Activated CD8-positive, alpha-beta T cell treated with anti-CD3 and anti-CD28 coated beads for 36 hours (primary cell): ENCODE data around the gene CYYR1. TPM values are rescaled to one million over a fixed set of nuclear protein-coding genes. Genes with fewer than 3 reads are reported as not detected.

Experiments used
- ATAC-seq: fragments of 200-7000 bp; cut with Tn5 transposase; one replicate; pipeline ENCODE4 v1.10.0; 2021; ENCODE audit warnings: mild to moderate bottlenecking, moderate library complexity
- CTCF ChIA-PET: fragments of 350-600 bp; sonication (Branson Sonifier 250); formaldehyde crosslinking; loops from one replicate; lab custom pipeline; 2021; ENCODE audit warnings: antibody characterized with exemption; lab: Charles Lee
- POLR2A ChIA-PET: fragments of 350-600 bp; sonication (Branson Sonifier 250); formaldehyde crosslinking; loops from one replicate; lab custom pipeline; 2021; ENCODE audit warnings: antibody characterized with exemption; lab: Charles Lee
- DNase-seq: peaks from one replicate; pipeline ENCODE4 v3.0.0-alpha.2; 2020
- H3K27ac Mint-ChIP-seq: one replicate; pipeline ENCODE4 v1.8.0; 2021; ENCODE audit warnings: mild to moderate bottlenecking, mixed read lengths
- H3K27me3 Mint-ChIP-seq: one replicate; pipeline ENCODE4 v1.8.0; 2021; ENCODE audit warnings: mixed read lengths
- H3K36me3 Mint-ChIP-seq: one replicate; pipeline ENCODE4 v1.8.0; 2021; ENCODE audit warnings: low read depth, mixed read lengths
- H3K4me1 Mint-ChIP-seq: one replicate; pipeline ENCODE4 v1.8.0; 2021; ENCODE audit warnings: low read depth, mixed read lengths
- H3K4me3 Mint-ChIP-seq: one replicate; pipeline ENCODE4 v1.8.0; 2021; ENCODE audit warnings: mild to moderate bottlenecking, moderate library complexity, mixed read lengths
- H3K9me3 Mint-ChIP-seq: one replicate; pipeline ENCODE4 v1.8.0; 2021; ENCODE audit warnings: mixed read lengths
- intact Hi-C: fragments of 100-400 bp; cut with micrococcal nuclease; formaldehyde crosslinking; loops from one replicate; pipeline ENCODE4 v1.10.0; 2022
- total RNA-seq, 2 experiments: library from RNA; stranded (reverse); gene quantifications; one replicate each; pipeline ENCODE4 v1.2.3, GENCODE V29; 2021
- TF ChIP-seq, protein P1 (sequence below): fragments of 200-600 bp; IDR thresholded peaks from one replicate; pipeline ENCODE4 v1.8.0; 2022; ENCODE audit warnings: antibody characterized with exemption, mild to moderate bottlenecking

Gene CYYR1
- total RNA-seq, 2 experiments from 2014 or later = not detected

DNA sequence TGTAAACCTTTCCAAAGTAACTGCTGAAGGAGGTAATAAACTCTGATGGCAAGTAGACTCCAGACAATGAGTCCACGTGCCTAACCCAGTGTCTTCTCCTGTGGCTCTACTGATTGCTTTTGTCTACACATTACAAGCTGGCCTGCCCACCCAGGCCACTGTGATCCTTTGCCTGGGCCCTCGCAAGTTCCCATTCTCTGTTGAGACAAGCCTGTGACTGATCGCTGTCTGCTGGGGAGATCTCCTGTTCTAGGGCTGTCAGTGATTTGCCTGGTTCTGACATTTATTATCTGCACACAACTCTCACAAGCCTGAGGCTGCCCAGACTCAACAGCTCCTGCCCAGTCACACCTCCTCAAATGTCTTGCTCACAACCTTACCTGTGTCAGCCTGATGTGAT, 81.4 kb downstream of the CYYR1 start:
- TF ChIP-seq, protein P1, sequence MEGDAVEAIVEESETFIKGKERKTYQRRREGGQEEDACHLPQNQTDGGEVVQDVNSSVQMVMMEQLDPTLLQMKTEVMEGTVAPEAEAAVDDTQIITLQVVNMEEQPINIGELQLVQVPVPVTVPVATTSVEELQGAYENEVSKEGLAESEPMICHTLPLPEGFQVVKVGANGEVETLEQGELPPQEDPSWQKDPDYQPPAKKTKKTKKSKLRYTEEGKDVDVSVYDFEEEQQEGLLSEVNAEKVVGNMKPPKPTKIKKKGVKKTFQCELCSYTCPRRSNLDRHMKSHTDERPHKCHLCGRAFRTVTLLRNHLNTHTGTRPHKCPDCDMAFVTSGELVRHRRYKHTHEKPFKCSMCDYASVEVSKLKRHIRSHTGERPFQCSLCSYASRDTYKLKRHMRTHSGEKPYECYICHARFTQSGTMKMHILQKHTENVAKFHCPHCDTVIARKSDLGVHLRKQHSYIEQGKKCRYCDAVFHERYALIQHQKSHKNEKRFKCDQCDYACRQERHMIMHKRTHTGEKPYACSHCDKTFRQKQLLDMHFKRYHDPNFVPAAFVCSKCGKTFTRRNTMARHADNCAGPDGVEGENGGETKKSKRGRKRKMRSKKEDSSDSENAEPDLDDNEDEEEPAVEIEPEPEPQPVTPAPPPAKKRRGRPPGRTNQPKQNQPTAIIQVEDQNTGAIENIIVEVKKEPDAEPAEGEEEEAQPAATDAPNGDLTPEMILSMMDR = no peak
- no peaks in the 10 kb centered on the region for H3K36me3 Mint-ChIP-seq
- H3K9me3 Mint-ChIP-seq = no peaks in the 10 kb centered on the region
- ATAC-seq = no peak
- DNase-seq = no peak
- no peaks in the 10 kb centered on the region for H3K4me1 Mint-ChIP-seq
- CTCF ChIA-PET = no interaction called here
- no peaks in the 10 kb centered on the region for H3K27me3 Mint-ChIP-seq
- intact Hi-C loops = no loop called here
- POLR2A ChIA-PET = no interaction called here
- H3K4me3 Mint-ChIP-seq = no peak overlapping the region
- H3K27ac Mint-ChIP-seq = no peak overlapping the region

DNA sequence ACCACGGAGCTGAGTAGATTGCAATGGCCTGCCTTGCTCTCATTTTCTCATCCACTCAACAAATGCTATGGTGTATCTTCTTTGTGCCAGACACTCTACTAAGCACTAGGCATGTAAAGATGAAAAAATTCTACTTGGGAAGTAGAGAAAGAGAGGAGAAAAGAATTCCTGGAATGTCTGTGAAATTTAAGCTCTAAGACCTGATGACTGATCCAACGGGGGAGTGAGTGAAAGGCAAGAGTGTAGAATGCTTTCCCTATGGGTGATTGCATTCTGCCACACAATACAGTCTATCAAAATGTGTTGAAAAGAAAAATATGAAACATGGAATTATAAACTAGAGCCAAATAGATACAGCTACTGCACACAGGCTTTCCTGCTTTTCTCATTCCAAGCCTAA, 82.3 kb downstream of the CYYR1 start:
- DNase-seq (no peak), ATAC-seq (no peak)
- intact Hi-C loops = no loop called here
- no peaks in the 10 kb centered on the region for H3K9me3 Mint-ChIP-seq
- ChIA-PET CTCF (no interaction called here), POLR2A (no interaction called here)
- no peaks in the 10 kb centered on the region for H3K27me3 Mint-ChIP-seq
- H3K36me3 Mint-ChIP-seq = no peaks in the 10 kb centered on the region
- H3K4me1 Mint-ChIP-seq = no peaks in the 10 kb centered on the region
- no peak overlapping the region for H3K4me3 Mint-ChIP-seq
- H3K27ac Mint-ChIP-seq = no peak overlapping the region
- TF ChIP-seq, protein P1 = no peak

DNA sequence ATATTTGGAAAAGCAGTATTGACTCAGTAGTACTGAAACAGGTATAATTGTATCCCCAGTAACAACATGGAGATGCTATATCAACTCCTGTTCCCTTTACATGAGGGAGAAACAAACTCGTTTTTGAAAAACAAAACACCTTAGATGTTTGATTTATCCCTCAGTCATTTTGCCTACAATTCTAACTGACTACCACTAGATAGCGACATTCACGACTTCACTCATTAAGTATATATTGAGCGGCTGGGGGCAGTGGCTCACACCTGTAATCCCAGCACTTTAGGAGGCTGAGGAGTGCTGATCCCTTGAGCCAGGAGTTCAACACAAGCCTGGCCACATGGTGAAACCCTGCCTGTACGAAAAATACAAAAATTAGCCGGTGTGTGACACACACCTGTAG, 83.3 kb downstream of the CYYR1 start:
- H3K4me3 Mint-ChIP-seq = no peak overlapping the region
- intact Hi-C loops = no loop called here
- ChIA-PET POLR2A (no interaction called here), CTCF (no interaction called here)
- no peak overlapping the region for H3K27ac Mint-ChIP-seq
- H3K27me3 Mint-ChIP-seq = no peaks in the 10 kb centered on the region
- no peak for ATAC-seq
- TF ChIP-seq, protein P1 = no peak
- DNase-seq = no peak
- no peaks in the 10 kb centered on the region for H3K4me1 Mint-ChIP-seq
- H3K9me3 Mint-ChIP-seq = no peaks in the 10 kb centered on the region
- no peaks in the 10 kb centered on the region for H3K36me3 Mint-ChIP-seq

DNA sequence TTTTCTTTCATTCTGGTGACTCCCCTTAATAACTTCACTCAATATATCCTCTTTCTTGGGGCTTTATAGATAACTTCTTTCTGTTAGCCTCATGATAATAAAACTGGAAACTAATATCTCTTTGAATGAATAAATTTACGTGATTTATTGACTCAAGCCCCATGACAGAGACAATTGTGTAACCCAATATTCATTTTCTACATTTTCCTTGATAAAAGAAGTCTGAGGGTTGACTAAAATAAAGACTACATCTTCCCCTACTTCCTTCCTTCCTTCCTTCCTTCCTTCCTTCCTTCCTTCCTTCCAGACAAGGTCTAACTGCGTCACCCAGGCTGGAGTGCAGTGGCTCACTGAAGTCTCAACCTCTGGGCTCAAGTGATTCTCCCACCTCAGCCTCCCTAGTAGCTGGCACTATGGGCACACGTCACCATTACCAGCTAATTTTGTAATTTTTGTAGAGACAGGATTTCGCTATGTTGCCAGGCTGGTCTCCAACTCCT, 85.1 kb downstream of the CYYR1 start:
- H3K4me1 Mint-ChIP-seq = no peaks in the 10 kb centered on the region
- intact Hi-C loops = no loop called here
- DNase-seq (no peak), ATAC-seq (no peak)
- POLR2A ChIA-PET = no interaction called here
- no peaks in the 10 kb centered on the region for H3K27me3 Mint-ChIP-seq
- TF ChIP-seq, protein P1 = no peak
- H3K4me3 Mint-ChIP-seq = no peak overlapping the region
- no peak overlapping the region for H3K27ac Mint-ChIP-seq
- no peaks in the 10 kb centered on the region for H3K9me3 Mint-ChIP-seq
- no peaks in the 10 kb centered on the region for H3K36me3 Mint-ChIP-seq
- CTCF ChIA-PET = no interaction called here

DNA sequence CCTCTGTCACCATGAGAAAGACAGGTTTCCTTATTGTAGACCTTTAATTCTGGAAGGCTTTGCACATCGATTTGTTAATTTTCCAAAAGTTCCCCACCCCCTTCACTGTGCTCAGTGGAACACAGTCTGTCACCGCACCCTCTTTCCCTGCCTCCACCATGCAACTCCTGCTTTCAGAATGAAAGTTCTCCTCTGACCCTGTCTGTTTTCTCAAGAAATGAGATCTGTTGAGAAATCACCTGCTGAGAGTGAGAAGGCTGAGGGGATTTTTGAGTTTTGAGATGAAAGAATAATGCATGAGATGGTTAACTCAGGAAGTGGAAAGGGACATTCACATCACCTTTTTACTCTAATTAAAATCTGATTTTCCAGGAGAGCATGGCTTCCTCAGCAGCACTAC, 99.6 kb downstream of the CYYR1 start:
- peak; percentile 2 for DNase-seq
- ChIA-PET POLR2A (no interaction called here), CTCF (no interaction called here)
- Mint-ChIP-seq H3K27me3 (no peaks in the 10 kb centered on the region), H3K36me3 (no peaks in the 10 kb centered on the region), H3K4me3 (no peak overlapping the region), H3K4me1 (peaks cover 9% of the 10 kb centered on the region), H3K9me3 (no peaks in the 10 kb centered on the region), H3K27ac (no peak overlapping the region)
- intact Hi-C loops = no loop called here
- TF ChIP-seq, protein P1 = no peak
- peak; percentile 55 for ATAC-seq
